Calu3 (cell line): ENCODE results near the gene NAA15. TPM values are rescaled to one million over a fixed set of nuclear protein-coding genes. Genes with fewer than 3 reads are reported as not detected.

ENCODE experiments used
- BruUV-seq: library from RNA; stranded (reverse); fragments of 400-500 nt; replicated peaks from 2 replicates; lab custom pipeline; 2021; lab: Mats Ljungman, UMichigan
- CTCF ChIA-PET: fragments of 300-600 bp; sonication (Branson Sonifier 250); formaldehyde crosslinking; loops from one replicate; lab custom pipeline; 2022; ENCODE audit warnings: antibody characterized with exemption; lab: Charles Lee
- DNase-seq: peaks from one replicate; pipeline ENCODE4 v3.0.0; 2022
- H3K27ac Mint-ChIP-seq: one replicate; pipeline ENCODE4 v1.8.0; 2022; ENCODE audit warnings: mixed read lengths; ENCODE audit not compliant: unreplicated experiment
- H3K27me3 Mint-ChIP-seq: one replicate; pipeline ENCODE4 v1.8.0; 2022; ENCODE audit warnings: mixed read lengths; ENCODE audit not compliant: unreplicated experiment
- H3K36me3 Mint-ChIP-seq: one replicate; pipeline ENCODE4 v1.8.0; 2022; ENCODE audit warnings: mild to moderate bottlenecking, moderate library complexity, mixed read lengths; ENCODE audit not compliant: insufficient read depth, unreplicated experiment
- H3K4me1 Mint-ChIP-seq: one replicate; pipeline ENCODE4 v1.8.0; 2022; ENCODE audit warnings: mild to moderate bottlenecking, low read depth, mixed read lengths; ENCODE audit not compliant: unreplicated experiment
- H3K4me3 Mint-ChIP-seq: one replicate; pipeline ENCODE4 v1.8.0; 2022; ENCODE audit warnings: mild to moderate bottlenecking, low read depth, moderate library complexity, mixed read lengths; ENCODE audit not compliant: unreplicated experiment
- H3K9me3 Mint-ChIP-seq: one replicate; pipeline ENCODE4 v1.8.0; 2022; ENCODE audit warnings: low read depth, mixed read lengths; ENCODE audit not compliant: unreplicated experiment
- intact Hi-C: fragments of 100-400 bp; cut with micrococcal nuclease; formaldehyde crosslinking; loops from one replicate; pipeline ENCODE4 v1.10.0; 2022; ENCODE audit not compliant: unreplicated experiment
- total RNA-seq: library from RNA; stranded (reverse); gene quantifications from 2 replicates; pipeline ENCODE4 v1.2.3, GENCODE V29; 2022
- TF ChIP-seq, protein P1 (sequence below): fragments of 200-600 bp; IDR thresholded peaks from one replicate; pipeline ENCODE4 v1.8.0; 2022; ENCODE audit warnings: antibody characterized with exemption; ENCODE audit not compliant: unreplicated experiment

The NAA15 gene
- total RNA-seq, 1 experiment from 2014 or later = 45.2 TPM

- no peak for DNase-seq
- H3K4me3 Mint-ChIP-seq = no peak overlapping the region
- CTCF ChIA-PET = no interaction called here
- no peaks in the 10 kb centered on the region for H3K4me1 Mint-ChIP-seq
- no peak overlapping the region for H3K27ac Mint-ChIP-seq
- H3K9me3 Mint-ChIP-seq = no peaks in the 10 kb centered on the region
- intact Hi-C loops = no loop called here
- TF ChIP-seq, protein P1, sequence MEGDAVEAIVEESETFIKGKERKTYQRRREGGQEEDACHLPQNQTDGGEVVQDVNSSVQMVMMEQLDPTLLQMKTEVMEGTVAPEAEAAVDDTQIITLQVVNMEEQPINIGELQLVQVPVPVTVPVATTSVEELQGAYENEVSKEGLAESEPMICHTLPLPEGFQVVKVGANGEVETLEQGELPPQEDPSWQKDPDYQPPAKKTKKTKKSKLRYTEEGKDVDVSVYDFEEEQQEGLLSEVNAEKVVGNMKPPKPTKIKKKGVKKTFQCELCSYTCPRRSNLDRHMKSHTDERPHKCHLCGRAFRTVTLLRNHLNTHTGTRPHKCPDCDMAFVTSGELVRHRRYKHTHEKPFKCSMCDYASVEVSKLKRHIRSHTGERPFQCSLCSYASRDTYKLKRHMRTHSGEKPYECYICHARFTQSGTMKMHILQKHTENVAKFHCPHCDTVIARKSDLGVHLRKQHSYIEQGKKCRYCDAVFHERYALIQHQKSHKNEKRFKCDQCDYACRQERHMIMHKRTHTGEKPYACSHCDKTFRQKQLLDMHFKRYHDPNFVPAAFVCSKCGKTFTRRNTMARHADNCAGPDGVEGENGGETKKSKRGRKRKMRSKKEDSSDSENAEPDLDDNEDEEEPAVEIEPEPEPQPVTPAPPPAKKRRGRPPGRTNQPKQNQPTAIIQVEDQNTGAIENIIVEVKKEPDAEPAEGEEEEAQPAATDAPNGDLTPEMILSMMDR = no peak
- BruUV-seq = no TSS peak
- no peaks in the 10 kb centered on the region for H3K36me3 Mint-ChIP-seq
- no peaks in the 10 kb centered on the region for H3K27me3 Mint-ChIP-seq
Measured at GRCh38 chr4:139469216-139469615, 167.9 kb downstream of the NAA15 start.

Other genes starting within 250 kb of the NAA15 start
- gene ELF2, start 124.3 kb upstream of the NAA15 start, total RNA-seq = 25.2 and 27.8 TPM in 2 replicates
- gene MGARP, start 21.3 kb upstream of the NAA15 start, total RNA-seq = not detected in 2 replicates
- 31.8 and 38.6 TPM in 2 replicates for gene NDUFC1, start 972 bp downstream of the NAA15 start, total RNA-seq
- gene RAB33B, start 152.6 kb downstream of the NAA15 start, total RNA-seq = 5.9 and 6.2 TPM in 2 replicates